ENCODE measurements around the gene FCHSD2. TPM values are rescaled to one million over a fixed set of nuclear protein-coding genes. Genes with fewer than 3 reads are reported as not detected.
A peak's percentile ranks its signal among the peaks of the same experiment; 100 is the strongest.

FCHSD2 gene
- total RNA-seq, 6 experiments from 2014 or later: 10.8 to 25.9 (median 17.8) TPM

- H3K36me3 ChIP-seq: no peaks in the 10 kb centered on the region
- no peaks in the 10 kb centered on the region for H3K27me3 ChIP-seq
- TF ChIP-seq POLR2A (IDR thresholded peaks at IDR 0.05) (no peak), CTCF (IDR thresholded peaks at IDR 0.05) (no peak)
- H3K27ac ChIP-seq: peak overlapping the region in 1 of 3 donors; percentile 25
- H3K9me3 ChIP-seq: no peaks in the 10 kb centered on the region
- intact Hi-C loops (cut with DNase I): no loop called here
- ATAC-seq: no peak
- no peak for DNase-seq
- no peak overlapping the region for H3K4me3 ChIP-seq
- peaks cover 0 to 19% (median 7%) of the 10 kb centered on the region in 4 donors for H3K4me1 ChIP-seq
- 100% methylated on average over 3 of the region's 3 CpGs for WGBS (ENCODE audit: insufficient coverage, low coverage, low lambda C conversion rate, missing lambda C conversion rate)
Observed at GRCh38 chr11:73048446-73048845, 93.7 kb downstream of the FCHSD2 start.

- Histone ChIP-seq H3K27ac (peak overlapping the region in 2 of 3 donors; percentile 11 to 25), H3K9me3 (no peaks in the 10 kb centered on the region), H3K4me3 (no peak overlapping the region), H3K27me3 (no peaks in the 10 kb centered on the region), H3K4me1 (peaks cover 0 to 19% (median 7%) of the 10 kb centered on the region in 4 donors), H3K36me3 (no peaks in the 10 kb centered on the region)
- no CpG with 5 or more reads among the region's 2 CpGs for WGBS (ENCODE audit: insufficient coverage, low coverage, low lambda C conversion rate, missing lambda C conversion rate)
- ATAC-seq (peak; percentile 60 to 90 (median 77)), DNase-seq (no peak)
- TF ChIP-seq POLR2A (IDR thresholded peaks at IDR 0.05) (no peak), CTCF (IDR thresholded peaks at IDR 0.05) (no peak)
- intact Hi-C loops (cut with DNase I): no loop called here
Observed at GRCh38 chr11:73047773-73048371, 94.2 kb downstream of the FCHSD2 start.

GRCh38 chr11:73040046-73040445 is 102.1 kb downstream of the FCHSD2 start:
- DNase-seq (no peak), ATAC-seq (no peak)
- Histone ChIP-seq H3K4me1 (no peaks in the 10 kb centered on the region), H3K9me3 (no peaks in the 10 kb centered on the region), H3K36me3 (no peaks in the 10 kb centered on the region), H3K27ac (no peak overlapping the region), H3K27me3 (no peaks in the 10 kb centered on the region), H3K4me3 (no peak overlapping the region)
- 100% methylated on average over 2 of the region's 2 CpGs for WGBS (ENCODE audit: insufficient coverage, low coverage, low lambda C conversion rate, missing lambda C conversion rate)
- intact Hi-C loops (cut with DNase I): no loop called here
- TF ChIP-seq POLR2A (IDR thresholded peaks at IDR 0.05) (no peak), CTCF (IDR thresholded peaks at IDR 0.05) (no peak)

DNA sequence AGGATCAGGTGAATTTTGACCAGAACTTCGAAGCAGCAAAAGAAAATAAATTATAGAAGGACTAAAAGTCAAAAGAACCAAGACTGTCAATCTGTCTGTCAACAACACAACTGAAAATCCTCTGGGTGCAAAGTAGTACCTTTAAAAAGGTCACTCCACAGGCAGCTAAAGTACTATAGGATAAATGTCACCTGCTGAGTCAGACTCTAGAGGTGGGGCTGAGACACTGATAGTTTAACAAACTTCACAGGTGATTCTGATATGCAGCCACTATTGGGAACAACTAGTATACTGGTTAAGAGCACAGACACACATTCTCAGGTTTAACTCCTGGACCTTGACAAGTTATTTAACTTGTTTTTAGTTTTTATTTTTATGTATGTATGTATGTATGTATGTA is 107.3 kb downstream of the FCHSD2 start:
- 18% methylated on average over 1 of the region's 1 CpG for WGBS (ENCODE audit: insufficient coverage, low coverage, low lambda C conversion rate, missing lambda C conversion rate)
- intact Hi-C loops (cut with DNase I): no loop called here
- TF ChIP-seq CTCF (IDR thresholded peaks at IDR 0.05) (no peak), POLR2A (IDR thresholded peaks at IDR 0.05) (no peak)
- Histone ChIP-seq H3K27me3 (no peaks in the 10 kb centered on the region), H3K36me3 (no peaks in the 10 kb centered on the region), H3K4me3 (no peak overlapping the region), H3K9me3 (no peaks in the 10 kb centered on the region), H3K4me1 (no peaks in the 10 kb centered on the region), H3K27ac (no peak overlapping the region)
- DNase-seq (no peak), ATAC-seq (peak in 2 of 4 donors; percentile 14 to 33)
